HG03025 (cell line): ENCODE measurements around the gene SMCO4.

Experiments
- ATAC-seq: cut with Tn5 transposase; IDR thresholded peaks from one replicate; pipeline ENCODE4 v1.9.1; 2021; ENCODE audit warnings: mild to moderate bottlenecking, moderate library complexity; ENCODE audit not compliant: unreplicated experiment, low FRiP score

The SMCO4 gene

DNA sequence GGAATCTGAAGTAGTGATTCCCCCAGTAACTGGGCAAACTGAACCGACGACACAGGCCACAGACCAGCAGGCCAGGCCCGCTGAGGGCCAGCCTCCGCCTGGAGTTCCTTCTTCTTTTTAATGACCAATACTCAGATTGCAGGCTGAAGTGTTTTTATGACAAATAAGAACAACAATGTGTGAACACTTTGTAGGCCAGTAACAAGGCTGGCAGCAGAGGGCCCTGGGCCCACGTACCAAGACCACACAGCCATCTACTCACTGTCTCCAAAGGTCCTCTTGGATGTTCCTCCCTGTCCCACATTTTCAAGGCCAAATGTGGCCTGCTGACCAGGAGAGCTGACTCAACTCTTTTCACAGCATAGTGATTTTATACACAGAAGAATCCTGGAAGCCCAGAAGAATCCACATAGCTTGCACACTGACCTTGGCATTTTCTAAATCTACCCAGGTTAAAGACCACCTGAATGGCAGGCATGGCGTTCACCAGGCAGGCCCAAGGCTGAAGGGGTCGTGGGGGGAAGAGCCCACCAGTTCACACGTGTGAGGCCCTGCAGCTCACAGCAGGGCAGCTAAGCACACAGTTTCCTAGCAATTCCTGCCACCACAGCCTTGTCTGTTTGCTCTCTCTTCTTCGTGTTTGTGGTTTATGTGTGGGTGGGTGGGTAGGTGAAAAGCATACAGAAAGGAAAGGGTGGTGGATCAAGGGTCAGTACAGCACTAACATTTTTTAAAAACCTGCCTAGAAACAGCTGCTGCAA is 13.3 kb downstream of the SMCO4 start:
- peak; percentile 52 for ATAC-seq

DNA sequence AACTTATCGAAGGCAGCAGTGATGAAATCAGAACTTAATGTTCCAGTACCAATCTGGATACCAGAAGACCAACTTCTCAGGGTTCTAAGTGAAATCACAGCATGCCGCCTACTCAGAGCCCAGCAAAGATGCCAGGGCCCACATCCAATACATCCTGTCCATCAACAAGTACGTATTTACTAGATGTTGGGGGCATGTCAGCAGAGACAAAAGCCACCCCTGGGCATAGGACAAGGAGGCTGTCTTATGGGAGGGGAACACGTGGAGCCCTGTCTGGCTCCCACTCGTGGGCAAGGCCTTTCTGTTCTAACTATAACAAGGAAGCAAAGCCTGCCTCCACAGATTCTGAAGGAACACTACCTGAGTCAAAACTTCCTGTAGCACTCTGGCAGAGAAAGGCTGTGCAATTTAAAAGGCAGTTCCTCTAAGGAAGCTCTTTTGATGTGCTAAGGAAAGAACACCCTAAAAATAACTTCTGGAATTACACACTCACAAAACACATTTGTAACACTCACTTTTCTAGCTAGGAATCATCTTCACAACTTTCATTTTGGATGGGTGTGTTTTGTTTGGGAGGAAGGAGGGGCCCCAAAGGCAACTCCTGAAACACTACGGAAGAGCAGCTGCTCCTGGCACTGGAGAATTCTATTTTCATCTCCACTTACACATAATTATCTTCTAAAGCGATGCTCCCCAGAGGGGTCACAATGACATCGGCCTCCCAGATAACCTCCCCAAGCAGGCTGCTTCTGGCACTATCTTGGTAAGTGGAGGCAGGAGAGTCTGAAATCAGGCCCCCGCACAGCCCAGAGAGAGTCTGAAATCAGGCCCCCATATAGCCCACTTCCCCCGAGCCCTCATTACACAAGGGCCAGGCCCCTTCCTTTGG is 14.2 kb downstream of the SMCO4 start:
- no peak for ATAC-seq

DNA sequence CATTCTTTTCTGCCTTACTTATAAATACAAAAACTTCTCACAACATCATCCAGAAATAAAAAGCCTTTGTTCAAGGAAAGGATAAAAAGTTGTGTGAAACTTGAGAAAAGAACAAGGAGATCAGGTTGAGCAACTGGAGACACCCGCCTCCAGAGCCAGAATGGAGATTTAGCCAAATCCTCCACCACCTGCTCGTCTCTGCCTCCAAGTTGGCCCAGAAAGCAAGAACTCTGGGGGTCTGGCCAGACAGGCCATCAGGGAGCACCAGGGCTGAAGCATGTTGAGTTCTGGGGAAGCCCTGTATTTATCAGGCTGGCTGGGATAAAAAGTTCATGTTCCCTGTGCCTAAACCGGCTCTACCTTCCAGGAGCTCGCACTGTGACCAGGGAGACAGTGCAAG is 14.9 kb downstream of the SMCO4 start:
- ATAC-seq: no peak

DNA sequence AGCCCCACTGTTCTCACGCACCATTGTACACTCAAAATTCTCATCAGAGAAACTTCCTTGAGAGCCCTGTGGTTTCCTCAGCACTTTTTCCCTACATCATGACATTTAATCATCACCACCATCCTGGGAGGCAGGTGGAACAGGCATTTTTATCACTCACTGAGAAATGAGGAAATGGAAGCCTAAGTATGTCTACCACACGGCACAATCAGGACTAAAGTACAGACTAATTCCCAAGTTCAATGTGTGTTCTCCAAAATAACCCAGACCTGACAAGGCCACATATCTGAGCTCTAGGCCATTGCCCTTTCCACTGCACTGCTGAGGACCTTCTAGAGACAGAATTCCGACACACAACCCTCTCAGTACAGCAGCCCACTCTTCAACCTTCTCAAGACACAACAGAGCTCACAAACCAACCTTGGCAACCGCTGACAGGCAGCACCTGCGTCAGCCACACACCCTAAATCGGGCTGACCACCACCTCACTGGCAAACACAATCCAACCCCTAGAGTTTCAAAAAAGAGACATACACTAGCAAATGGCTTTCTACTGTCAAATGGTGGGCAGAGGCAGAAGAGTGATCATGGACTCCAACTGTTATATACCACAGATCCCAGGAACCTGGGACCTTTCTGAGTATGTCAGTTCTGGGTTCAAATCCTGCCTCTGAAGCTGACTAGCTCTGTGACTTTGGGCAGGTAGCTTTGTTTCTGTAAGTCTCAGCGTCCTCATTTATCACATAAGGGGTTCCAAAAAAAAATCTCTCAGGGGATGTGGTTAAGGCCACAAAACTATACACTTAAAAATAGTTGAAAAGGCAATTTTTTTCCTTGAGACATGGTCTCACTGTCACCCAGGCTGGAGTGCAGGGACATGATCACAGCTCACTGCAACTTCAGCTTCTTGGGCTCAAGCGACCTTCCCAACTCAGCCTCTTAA is 16.3 kb downstream of the SMCO4 start:
- ATAC-seq: peak; percentile 19

DNA sequence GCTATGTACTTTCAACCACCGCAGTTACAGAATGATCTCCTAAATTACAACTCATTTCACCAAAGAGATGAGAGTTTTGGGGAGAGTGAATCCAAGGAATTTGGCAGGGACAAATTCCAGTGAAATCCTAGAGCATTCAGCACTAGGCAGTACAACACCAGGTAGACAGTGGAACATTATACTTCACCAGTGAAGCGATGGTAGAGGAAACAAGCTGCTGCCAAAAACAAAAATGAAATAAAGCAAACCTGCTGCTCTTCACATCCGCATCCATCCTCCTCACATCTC is 16.9 kb downstream of the SMCO4 start:
- peak; percentile 18 for ATAC-seq

DNA sequence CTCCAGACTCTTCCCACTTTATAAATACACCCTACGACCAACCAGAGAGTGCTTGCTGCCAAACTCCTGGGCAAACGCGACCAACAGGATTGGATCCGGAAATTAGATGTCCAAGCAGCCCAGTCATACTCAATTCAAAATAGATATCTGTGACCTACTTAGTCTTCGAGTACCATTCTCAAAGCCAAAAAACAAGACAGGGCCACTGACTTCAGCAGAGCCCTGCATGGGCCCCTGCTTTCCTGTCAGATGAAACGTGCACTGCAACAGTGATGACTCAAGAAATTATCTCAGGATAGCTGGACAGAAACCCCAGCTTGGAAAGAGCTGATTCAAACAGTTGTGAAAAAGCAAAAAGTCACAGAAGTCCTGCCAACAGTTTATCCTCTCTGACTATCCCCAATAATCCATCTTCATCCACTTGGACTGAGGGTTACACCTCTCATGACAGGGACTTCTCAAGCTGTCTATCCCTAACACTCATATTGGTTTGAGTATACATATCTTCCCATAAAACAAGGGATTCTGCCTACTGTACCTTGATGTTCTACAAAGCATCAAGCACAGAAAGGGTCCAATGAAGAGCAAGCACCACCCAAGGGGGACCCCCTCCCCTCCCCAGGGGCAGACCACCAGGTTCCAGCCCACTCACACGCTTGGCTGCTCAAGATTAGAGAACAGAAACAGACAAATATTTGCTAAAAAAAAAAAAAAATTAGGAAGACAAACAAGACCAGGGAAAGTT is 17.4 kb downstream of the SMCO4 start:
- no peak for ATAC-seq

DNA sequence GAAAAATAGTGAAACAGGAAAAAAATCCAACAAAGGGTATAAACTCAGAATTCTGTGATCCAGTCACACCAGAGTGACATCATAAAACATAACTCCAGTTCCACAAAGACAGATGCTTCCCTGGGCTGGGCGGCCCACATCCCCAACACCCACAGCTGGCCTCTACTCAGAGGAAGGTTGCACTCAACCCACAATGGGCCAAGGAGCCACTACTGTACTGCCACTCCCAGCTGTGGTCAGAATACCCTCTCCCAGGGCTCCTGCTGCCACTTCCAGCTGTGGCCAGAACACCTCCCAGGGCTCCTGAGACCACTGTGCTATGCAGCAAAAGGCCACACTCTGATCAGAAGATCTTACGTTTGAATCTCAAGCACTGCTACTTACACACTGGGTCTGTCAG is 18.3 kb downstream of the SMCO4 start:
- no peak for ATAC-seq

DNA sequence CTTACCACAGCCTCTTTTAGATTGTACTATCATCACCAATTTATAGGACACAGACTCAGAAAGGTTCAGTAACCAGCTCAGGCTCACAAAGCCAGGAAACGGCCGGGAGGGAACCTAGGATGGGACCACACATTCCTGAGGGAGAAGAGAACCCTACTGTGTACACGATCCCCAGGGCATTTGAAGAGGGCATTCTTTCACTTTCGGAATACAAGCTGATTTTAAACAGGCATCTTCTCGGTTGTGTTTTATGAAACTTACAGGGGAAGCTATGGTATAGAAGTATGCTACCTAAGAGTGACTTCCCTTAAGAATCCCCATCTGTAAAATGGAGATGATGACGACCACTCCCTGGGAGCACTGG is 19.0 kb downstream of the SMCO4 start:
- peak; percentile 42 for ATAC-seq

DNA sequence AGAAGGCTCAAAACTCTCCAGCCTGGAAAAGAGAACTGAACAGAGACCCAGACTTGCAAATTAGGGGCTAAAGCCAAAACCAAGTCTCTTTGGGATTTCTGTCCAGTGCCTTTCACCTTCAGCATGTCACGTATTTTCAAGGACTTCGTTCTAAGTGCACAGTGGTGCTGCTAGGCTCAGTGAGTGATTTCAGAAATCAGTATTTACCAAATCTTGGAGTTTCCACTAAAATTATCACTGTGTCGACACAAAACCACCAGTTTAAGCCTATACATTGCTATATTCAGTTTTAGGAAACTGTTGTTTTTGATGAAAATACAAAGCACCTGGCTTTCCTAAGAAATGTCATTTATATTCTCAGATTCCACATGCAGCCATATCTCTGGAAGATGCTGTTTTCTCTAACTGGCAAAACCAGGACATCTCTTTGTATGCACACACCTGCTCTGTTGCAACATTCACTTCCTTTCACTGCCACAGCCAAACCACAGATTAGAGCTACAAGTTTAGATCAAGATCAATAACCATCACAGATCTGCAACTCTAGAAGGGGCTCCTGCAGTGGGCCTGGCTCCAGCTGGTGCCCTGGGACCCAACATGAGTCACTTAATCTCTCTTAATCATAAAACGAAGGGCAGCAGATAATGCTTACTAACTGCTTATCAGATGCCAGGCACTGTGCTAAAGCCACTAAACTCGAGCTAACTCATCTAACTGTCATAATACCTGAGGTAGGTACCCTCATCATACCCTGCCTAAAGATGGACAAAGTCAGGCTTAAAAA is 22.3 kb downstream of the SMCO4 start:
- no peak for ATAC-seq

DNA sequence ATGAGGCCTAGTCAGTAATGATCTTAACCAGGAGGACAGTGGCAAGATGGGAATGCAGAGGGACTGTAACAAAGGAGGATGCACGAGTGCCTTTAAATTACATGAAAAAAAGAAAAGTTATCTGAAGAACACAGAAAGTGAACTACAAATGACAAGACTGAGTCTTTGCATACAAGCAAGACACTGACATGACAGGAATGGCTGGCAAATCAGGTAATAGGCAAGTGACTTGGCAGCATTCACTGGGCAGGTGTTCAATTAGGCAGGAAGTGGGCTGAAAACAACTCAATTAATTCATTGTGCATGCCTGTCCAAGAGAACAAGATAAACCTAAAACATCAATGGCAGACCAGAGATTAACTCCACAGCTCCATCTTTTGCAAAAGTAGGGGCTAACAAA is 24.0 kb downstream of the SMCO4 start:
- ATAC-seq: no peak

DNA sequence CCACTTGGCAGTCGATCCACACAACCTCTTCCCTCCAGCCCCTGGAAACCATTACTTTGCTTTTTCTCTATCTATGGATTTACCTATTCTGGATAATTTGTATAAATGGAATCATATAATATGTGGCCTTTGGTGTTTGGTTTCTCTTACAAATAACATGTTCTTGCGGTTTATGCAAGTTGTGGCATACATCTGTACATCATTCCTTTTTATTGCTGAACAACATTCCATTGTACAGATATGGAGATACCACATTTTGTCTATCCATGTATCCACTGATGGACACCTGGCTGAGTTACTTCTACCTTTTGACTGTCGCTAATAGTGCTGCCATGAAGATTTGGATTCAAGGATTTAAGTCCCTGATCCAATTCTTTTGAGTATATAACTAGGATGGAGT is 25.1 kb downstream of the SMCO4 start:
- no peak for ATAC-seq

DNA sequence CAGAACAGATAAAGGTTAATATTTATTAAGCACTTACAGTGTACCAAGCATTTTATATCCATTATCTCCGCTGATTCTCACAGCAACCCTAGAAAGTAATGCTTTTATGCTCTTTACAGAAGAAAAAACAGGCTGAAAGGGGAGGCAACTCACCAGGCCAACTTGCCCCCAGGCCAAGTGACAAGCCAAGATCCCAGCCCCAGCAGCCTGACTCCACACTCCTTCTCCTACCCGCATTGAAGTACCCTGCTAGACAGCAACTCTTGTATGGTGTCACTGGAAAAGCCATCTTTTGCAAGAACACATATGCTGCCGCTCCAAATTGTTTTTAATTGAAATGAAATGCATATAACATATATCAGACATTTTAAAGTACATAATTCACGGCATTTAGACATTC is 25.6 kb downstream of the SMCO4 start:
- no peak for ATAC-seq

DNA sequence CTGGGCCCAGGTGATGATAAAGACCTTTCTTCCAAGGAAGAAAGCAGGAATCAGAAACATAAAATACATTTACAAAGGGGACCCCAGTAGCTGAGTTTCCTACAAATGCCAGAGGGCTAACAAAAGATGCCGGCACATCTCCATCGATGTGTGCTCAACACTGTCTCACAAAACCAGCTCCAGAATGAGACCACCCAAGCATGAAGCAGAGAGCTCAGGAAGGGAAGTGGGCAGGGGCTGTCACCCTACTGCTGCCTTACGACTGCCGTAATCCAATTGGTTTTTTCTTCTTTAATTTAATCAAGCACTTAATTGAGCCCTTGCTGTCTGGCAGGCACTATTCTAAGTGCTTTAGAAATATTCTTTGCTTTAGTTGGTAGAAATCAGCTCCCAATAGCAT is 26.1 kb downstream of the SMCO4 start:
- no peak for ATAC-seq

DNA sequence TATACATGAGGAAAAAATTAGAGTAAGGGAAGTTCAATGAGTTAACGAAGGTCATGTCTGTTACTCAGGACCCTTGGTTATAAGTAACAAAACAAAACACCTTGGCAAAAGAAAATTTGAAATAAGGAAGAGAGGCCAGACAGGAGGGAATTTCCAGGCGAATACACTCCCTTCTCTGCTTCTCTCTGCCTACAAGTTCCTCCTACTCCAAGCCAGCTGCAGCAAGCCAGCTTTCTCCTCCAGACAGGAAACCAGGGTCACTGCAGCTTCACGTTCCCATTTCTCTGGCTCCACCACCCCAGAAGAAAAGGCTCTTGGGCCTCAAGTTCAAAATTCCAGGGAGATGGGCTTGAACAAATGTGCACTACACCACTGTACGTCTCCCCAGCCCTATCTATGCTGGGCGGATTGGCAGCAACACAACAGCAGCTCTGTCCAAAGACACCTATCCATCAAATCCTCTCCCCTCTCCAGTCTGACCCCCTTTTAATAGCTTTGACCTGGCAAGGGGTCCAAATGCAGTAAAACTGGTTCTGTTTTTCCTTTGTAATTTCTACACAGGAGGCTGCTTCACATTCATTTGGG is 27.7 kb downstream of the SMCO4 start:
- ATAC-seq: no peak

DNA sequence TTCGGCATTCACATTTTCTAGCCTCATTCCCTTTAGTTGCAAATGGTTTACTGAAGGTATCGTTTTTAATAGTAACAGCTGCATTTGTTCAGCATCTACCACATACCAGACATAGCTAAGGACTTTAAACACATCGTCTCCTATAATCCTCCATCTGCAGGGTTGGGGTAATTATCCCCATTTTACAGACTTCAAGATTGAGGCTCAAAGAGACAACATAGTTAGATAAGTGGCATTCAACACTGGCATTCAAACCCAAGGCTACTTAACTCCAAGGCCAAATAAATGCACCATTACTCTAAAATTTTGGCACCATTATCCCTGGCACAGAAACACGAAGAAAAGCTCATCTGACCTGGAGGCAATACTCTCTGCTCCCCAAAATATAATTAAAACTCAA is 28.5 kb downstream of the SMCO4 start:
- ATAC-seq: no peak

DNA sequence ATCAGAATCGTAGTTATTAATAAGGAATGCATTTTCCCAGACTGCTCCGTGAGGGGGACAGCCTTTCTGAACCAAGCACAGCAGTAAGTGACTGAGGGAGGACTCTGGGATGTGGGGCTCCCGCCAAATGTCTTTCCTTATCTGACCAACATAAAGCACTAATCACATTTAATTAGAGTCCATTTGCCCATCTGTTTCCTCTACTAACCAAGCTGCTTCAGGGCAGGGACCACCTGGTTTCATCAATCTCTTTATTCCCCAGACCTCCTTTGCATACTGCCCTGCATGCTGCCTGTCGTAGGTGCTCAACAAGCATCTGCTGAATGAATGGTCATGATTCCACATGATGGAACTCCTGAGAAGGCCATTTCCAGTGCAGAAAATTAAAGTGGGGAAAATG is 29.4 kb downstream of the SMCO4 start:
- ATAC-seq: no peak

DNA sequence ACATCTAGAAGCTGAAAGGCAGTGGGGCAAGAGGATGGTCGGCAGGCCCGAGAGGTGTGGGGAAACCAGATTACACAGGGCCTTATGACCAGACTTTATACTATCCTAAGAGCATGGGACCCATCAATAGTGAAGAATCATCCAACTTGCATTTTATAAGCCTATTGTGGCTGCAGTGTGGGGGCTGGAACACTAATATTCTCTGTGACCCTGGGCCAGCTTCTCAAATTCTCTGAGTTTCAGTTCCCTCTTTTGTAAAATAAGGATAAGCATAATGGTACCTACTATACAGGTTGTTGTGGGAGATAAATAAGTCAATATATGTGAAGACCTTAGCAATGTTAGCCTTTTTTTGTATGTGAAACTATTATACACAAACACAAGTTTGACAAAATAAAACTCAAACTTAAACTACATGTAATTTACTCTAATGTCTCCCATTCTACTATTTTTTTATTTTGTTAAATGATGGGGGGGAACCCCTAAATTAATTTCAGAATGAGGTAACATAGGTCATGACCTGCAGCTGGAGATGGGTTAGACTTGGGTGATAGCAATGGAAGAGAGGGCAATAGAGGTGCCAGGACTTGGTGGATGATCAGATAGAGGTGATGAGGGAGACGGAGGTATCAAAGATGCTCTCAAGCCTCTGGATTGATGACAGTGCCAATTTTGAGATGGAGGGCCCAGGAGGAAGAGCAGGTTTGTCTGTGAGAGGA is 30.1 kb downstream of the SMCO4 start:
- peak; percentile 74 for ATAC-seq

DNA sequence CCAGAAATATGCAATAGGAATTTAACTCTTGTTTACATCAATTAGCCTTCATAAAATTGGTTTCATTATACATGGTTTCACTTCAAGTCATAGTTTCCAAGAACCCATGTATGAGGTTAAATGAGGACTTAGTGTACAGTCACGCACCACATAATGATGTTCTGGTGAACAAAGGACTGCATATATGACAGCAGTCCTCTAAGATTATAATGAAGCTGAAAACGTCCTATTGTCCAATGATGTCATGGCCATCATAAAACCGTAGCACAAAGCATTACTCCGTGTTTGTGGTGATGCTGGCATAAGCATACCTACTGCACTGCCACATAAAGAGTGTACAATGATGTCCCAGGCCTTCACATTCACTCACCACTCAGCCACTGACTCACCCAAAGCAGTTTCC is 31.1 kb downstream of the SMCO4 start:
- peak; percentile 77 for ATAC-seq
